ENCODE data around the gene PPP2R3A. TPM values are rescaled to one million over a fixed set of nuclear protein-coding genes. Genes with fewer than 3 reads are reported as not detected.
"Not testable (repeated sequence)": the region's sequence is repeated elsewhere in the genome, so short reads cannot be mapped to it uniquely, and the experiment has no call there.

Gene PPP2R3A
- total RNA-seq, 1 donor, result 2.2 TPM

- DNase-seq (ENCODE audit: low read depth in 2 of 3, low spot score in 2 of 3), result not testable (repeated sequence)
Observed at GRCh38 chr3:136192195-136192594, 226.7 kb downstream of the PPP2R3A start.

GRCh38 chr3:136192831-136193230 lies 227.3 kb downstream of the PPP2R3A start:
- DNase-seq (ENCODE audit: low read depth in 2 of 3, low spot score in 2 of 3), result no peak

- peak in 1 of 3 donors; percentile 28 for DNase-seq (ENCODE audit: low read depth in 2 of 3, low spot score in 2 of 3)
Observed at GRCh38 chr3:136193278-136194054, 227.9 kb downstream of the PPP2R3A start.

GRCh38 chr3:136194409-136195257 lies 229.1 kb downstream of the PPP2R3A start:
- DNase-seq (ENCODE audit: low read depth in 2 of 3, low spot score in 2 of 3), result peak in 2 of 3 donors; percentile 64 to 73

- peak; percentile 77 to 93 (median 91) for DNase-seq (ENCODE audit: low read depth in 2 of 3, low spot score in 2 of 3)
Observed at GRCh38 chr3:136195258-136196063, 229.9 kb downstream of the PPP2R3A start.

- DNase-seq (ENCODE audit: low read depth in 2 of 3, low spot score in 2 of 3), result no peak
Observed at GRCh38 chr3:136196064-136196400, 230.5 kb downstream of the PPP2R3A start, which contains the start of gene MSL2. MSL2 (minus strand) TSS chr3:136196335; CDS start chr3:136195113, 1,222 bp downstream.

GRCh38 chr3:136196401-136197158 lies 231.1 kb downstream of the PPP2R3A start:
- peak; percentile 97 to 100 (median 100) for DNase-seq (ENCODE audit: low read depth in 2 of 3, low spot score in 2 of 3)

- no peak for DNase-seq (ENCODE audit: low read depth in 2 of 3, low spot score in 2 of 3)
Observed at GRCh38 chr3:136197159-136197793, 231.7 kb downstream of the PPP2R3A start.

Small RNAs within 50 kb of the gene (small RNA-seq; reads per million reads assigned to genes)
- not detected for gene AC092989.1

Other genes with a start within 250 kb of the PPP2R3A start
- 44.2 TPM for gene MSL2, start 230.6 kb downstream of the PPP2R3A start, total RNA-seq